Measurements from ENCODE around the gene TMEM223.

DNA sequence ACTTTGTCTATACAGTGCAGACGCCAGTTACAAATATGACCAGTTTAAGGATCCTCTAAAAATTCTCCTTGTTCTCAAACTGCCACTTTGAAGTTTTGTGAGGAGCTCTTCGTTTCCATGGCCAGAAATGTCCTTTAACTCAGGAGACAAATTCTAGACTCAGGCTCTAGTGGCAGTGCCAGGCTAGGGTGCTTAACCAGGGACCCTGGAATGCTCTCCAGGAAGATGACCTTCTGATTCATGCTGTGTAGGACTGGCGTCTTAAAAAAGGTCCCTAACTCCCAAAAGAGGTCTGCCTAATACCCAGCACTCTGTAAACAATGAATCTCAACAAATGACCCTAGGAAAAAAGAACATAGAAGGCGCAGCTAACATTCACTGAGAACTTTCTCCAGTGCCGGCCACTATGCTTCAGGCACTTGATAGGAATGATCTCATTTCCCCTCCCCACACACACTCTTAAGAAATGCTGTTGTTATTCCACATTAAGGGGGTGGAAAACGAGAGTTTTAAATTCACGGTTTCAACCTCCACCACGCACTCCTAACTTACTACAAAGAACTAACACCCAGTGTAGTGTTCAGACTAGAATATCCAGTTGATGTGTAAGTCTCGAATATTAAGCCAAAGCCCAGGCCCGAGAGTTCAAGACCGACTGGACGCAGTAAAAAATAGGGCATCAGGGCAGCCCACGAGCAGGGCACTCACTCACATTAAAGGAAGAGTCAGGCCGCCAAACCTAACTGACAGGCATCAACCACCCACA lies 12.7 kb upstream of the TMEM223 start:
- TF ChIP-seq CTCF (IDR thresholded peaks at IDR 0.05; ENCODE audit: low read length) = no peak
- TF ChIP-seq EZH2 (IDR thresholded peaks at IDR 0.05; ENCODE audit: borderline replicate concordance, low read length) = no peak

Data from OCI-LY1 (cell line).